WTC11 (cell line): ENCODE results near the gene IGLL5.

Experiments
- CTCF ChIP-seq: fragments of 200-600 bp; IDR thresholded peaks from 2 replicates; pipeline ENCODE4 v1.8.0; 2022; ENCODE audit warnings: antibody characterized with exemption
- NFYB ChIP-seq: sonication (generic); formaldehyde crosslinking; conservative IDR thresholded peaks from 2 replicates; pipeline ENCODE4 v1.8.0; 2022; ENCODE audit warnings: low read depth, missing genetic modification reagents
- SMAD4 ChIP-seq: sonication (generic); formaldehyde crosslinking; IDR thresholded peaks from 2 replicates; pipeline ENCODE4 v1.8.0; 2022; ENCODE audit warnings: mild to moderate bottlenecking, missing genetic modification reagents
- STAT6 ChIP-seq: sonication (generic); formaldehyde crosslinking; conservative IDR thresholded peaks from 2 replicates; pipeline ENCODE4 v1.8.1; 2023; ENCODE audit warnings: mild to moderate bottlenecking, low read depth, missing genetic modification reagents, moderate library complexity
- ZNF121 ChIP-seq: sonication (generic); formaldehyde crosslinking; IDR thresholded peaks from 2 replicates; pipeline ENCODE4 v1.8.0; 2023; ENCODE audit warnings: missing genetic modification reagents
- ZSCAN18 ChIP-seq: fragments of 250-450 bp; sonication (Bioruptor Pico); IDR thresholded peaks from 2 replicates; pipeline ENCODE4 v2.1.2; 2022; ENCODE audit warnings: mild to moderate bottlenecking, moderate library complexity

- TF ChIP-seq ZNF121 (CRISPR knock-in tag) (no peak), CTCF (no peak), STAT6 (no peak), ZSCAN18 (CRISPR knock-in tag) (no peak), SMAD4 (no peak), NFYB (CRISPR knock-in tag) (no peak)
Measured at GRCh38 chr22:22936180-22936914, 48.7 kb downstream of the IGLL5 start.
